ENCODE data around the gene ITPR3. TPM values are rescaled to one million over a fixed set of nuclear protein-coding genes. Genes with fewer than 3 reads are reported as not detected.

Gene ITPR3
- total and polyA plus RNA-seq, 2 donors (not counting 3 experiments of a cell fraction or from before 2014, with no cell fraction given) = 28.8 to 52.2 TPM

DNA sequence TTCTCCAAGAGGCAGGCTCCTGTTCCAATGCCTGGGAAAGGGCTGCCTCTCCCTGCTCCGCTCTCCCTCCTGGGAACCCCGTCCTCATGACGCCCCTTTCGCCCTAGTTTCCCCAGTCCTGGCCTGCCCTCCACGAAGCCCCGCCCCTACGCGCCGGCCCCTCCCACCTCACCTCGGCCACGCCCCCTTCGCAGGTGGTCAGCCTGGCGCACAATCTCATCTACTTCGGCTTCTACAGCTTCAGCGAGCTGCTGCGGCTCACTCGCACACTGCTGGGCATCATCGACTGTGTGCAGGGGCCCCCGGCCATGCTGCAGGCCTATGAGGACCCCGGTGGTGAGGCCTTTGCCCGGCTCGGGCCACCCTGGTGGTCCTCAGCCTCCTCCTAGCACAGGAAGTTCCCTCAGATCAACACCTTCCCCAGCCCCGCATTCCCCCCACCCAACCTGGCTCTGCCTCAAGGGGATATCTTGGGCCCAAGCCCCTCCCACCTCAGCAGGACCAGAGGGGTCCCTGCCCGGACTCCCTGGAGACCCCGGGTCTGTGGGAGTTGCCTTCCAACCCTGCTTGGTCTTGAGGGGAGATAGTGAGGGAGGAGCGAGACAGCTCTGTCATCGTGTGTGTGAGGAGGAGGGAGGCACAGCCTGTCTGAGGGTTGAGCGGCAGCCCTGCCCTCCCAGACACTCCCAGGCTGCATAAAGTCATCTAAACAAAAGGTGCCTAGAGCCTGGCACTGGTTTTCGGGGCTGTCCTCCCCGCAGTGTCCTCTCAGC lies 50.0 kb downstream of the ITPR3 start:
- no peak for FAIRE-seq

More for the DNA sequence above, 50.0 kb downstream of the ITPR3 start:
- H3K79me2 ChIP-seq (ENCODE audit: control insufficient read depth, insufficient read depth, low read length) = no peaks in the 10 kb centered on the region
- H2AFZ ChIP-seq (ENCODE audit: low read depth, low read length) = no peak overlapping the region
- H3K9me1 ChIP-seq (replicated peaks; ENCODE audit: control insufficient read depth, extremely low read depth, insufficient read depth, low read length) = no peaks in the 10 kb centered on the region
- H3K9ac ChIP-seq (replicated peaks; ENCODE audit: extremely low read depth, insufficient read depth, low read length) = no peak overlapping the region
- intact Hi-C loops (cut with micrococcal nuclease) (loop anchor here (5.0 kb wide), 2 partner anchors 34 to 49 kb away; partner anchors contain the start of gene ITPR3), dilution Hi-C loops (cut with MboI; ENCODE audit: extremely low pct_ligation_motif_present, low sequenced_read_pairs) (no loop called here)
- TF ChIP-seq MYC (IDR thresholded peaks at IDR 0.05; ENCODE audit: low read depth, low read length) (no peak), GATA2 (IDR thresholded peaks at IDR 0.05; ENCODE audit: insufficient read depth, insufficient read length, low read depth, low read length) (no peak), JUN (IDR thresholded peaks at IDR 0.05; ENCODE audit: borderline replicate concordance, insufficient read depth, insufficient read length, low read depth) (no peak), POLR2AphosphoS5 (IDR thresholded peaks at IDR 0.05; ENCODE audit: insufficient read depth, low read depth, low read length) (no peak), POLR2A (IDR thresholded peaks at IDR 0.05; ENCODE audit: low read depth, low read length) (no peak), EZH2 (IDR thresholded peaks at IDR 0.05; ENCODE audit: borderline replicate concordance, low read depth, low read length, severe bottlenecking) (no peak), FOS (IDR thresholded peaks at IDR 0.05; ENCODE audit: borderline replicate concordance, insufficient read depth, low read length) (no peak)
- TF ChIP-seq, protein P1, sequence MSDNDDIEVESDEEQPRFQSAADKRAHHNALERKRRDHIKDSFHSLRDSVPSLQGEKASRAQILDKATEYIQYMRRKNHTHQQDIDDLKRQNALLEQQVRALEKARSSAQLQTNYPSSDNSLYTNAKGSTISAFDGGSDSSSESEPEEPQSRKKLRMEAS (IDR thresholded peaks at IDR 0.05; ENCODE audit: insufficient read depth, insufficient read length) = no peak
- TF ChIP-seq, protein P2, sequence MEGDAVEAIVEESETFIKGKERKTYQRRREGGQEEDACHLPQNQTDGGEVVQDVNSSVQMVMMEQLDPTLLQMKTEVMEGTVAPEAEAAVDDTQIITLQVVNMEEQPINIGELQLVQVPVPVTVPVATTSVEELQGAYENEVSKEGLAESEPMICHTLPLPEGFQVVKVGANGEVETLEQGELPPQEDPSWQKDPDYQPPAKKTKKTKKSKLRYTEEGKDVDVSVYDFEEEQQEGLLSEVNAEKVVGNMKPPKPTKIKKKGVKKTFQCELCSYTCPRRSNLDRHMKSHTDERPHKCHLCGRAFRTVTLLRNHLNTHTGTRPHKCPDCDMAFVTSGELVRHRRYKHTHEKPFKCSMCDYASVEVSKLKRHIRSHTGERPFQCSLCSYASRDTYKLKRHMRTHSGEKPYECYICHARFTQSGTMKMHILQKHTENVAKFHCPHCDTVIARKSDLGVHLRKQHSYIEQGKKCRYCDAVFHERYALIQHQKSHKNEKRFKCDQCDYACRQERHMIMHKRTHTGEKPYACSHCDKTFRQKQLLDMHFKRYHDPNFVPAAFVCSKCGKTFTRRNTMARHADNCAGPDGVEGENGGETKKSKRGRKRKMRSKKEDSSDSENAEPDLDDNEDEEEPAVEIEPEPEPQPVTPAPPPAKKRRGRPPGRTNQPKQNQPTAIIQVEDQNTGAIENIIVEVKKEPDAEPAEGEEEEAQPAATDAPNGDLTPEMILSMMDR (IDR thresholded peaks at IDR 0.05; ENCODE audit: extremely low read depth in 1 of 2, insufficient read depth in 1 of 2, low read depth in 1 of 2, low read length in 2 of 2) = no peak
- H3K36me3 ChIP-seq (ENCODE audit: control insufficient read depth in 2 of 2, extremely low read depth in 1 of 2, insufficient read depth in 2 of 2, low read length in 2 of 2) = peaks cover 8 to 24% of the 10 kb centered on the region in 2 experiments
- peaks cover 12% of the 10 kb centered on the region for H3K4me1 ChIP-seq (ENCODE audit: control insufficient read depth, extremely low read depth, insufficient read depth, low read length)
- DNase-seq (ENCODE audit: low read depth, low spot score) = no peak
- CTCF ChIA-PET = interaction anchor here (0.8 to 5.2 kb wide), 6 partner anchors 18 to 85 kb away, joined by 3 to 55 read pairs (median 13); no protein-coding TSS in a partner anchor
- H3K27me3 ChIP-seq (ENCODE audit: control insufficient read depth in 2 of 2, insufficient read depth in 2 of 2, low read length in 2 of 2) = no peaks in the 10 kb centered on the region
- H3K27ac ChIP-seq (ENCODE audit: insufficient read depth, low read depth, low read length) = no peak overlapping the region
- H4K20me1 ChIP-seq (replicated peaks; ENCODE audit: control insufficient read depth, extremely low read depth, insufficient read depth, low read length) = no peaks in the 10 kb centered on the region
- no peaks in the 10 kb centered on the region for H3K9me3 ChIP-seq (replicated peaks; ENCODE audit: control insufficient read depth, insufficient read depth, low read length)
- no peak overlapping the region for H3K4me2 ChIP-seq (ENCODE audit: insufficient read depth, low read length)
- H3K4me3 ChIP-seq (replicated peaks in 1 of 3; ENCODE audit: insufficient read depth in 1 of 3, low read depth in 1 of 3, low read length in 3 of 3) = no peak overlapping the region
- POLR2A ChIA-PET = no interaction called here
- BruUV-seq (replicated peaks) = no TSS peak

Measured in endothelial cell of umbilical vein (primary cell).